ENCODE measurements around the gene FHL2. TPM values are rescaled to one million over a fixed set of nuclear protein-coding genes. Genes with fewer than 3 reads are reported as not detected.

Gene FHL2
- total and polyA plus RNA-seq, 2 experiments from 2014 or later = 612 to 1,288 TPM

- Histone ChIP-seq H3K27ac (peak overlapping the region; percentile 65), H3K4me3 (no peak overlapping the region), H3K27me3 (no peaks in the 10 kb centered on the region), H3K36me3 (peaks cover 33% of the 10 kb centered on the region), H3K9me3 (ENCODE audit: low read depth) (no peaks in the 10 kb centered on the region), H3K4me1 (ENCODE audit: low read depth) (peaks cover 36% of the 10 kb centered on the region)
- no peak for DNase-seq (ENCODE audit: low read depth in 1 of 2, low spot score in 1 of 2)
- TF ChIP-seq CTCF (IDR thresholded peaks at IDR 0.05; ENCODE audit: low read depth, low read length) = no peak
Measured at GRCh38 chr2:105412584-105412983, 13.7 kb upstream of the FHL2 start.

GRCh38 chr2:105411720-105412407 is 13.0 kb upstream of the FHL2 start:
- Histone ChIP-seq H3K9me3 (ENCODE audit: low read depth) (no peaks in the 10 kb centered on the region), H3K4me1 (ENCODE audit: low read depth) (peaks cover 36% of the 10 kb centered on the region), H3K27me3 (no peaks in the 10 kb centered on the region), H3K4me3 (no peak overlapping the region), H3K27ac (no peak overlapping the region), H3K36me3 (peaks cover 33% of the 10 kb centered on the region)
- DNase-seq (ENCODE audit: low read depth in 1 of 2, low spot score in 1 of 2) = no peak
- TF ChIP-seq CTCF (IDR thresholded peaks at IDR 0.05; ENCODE audit: low read depth, low read length) = no peak

GRCh38 chr2:105410554-105410953 is 11.7 kb upstream of the FHL2 start:
- no peak for TF ChIP-seq CTCF (IDR thresholded peaks at IDR 0.05; ENCODE audit: low read depth, low read length)
- Histone ChIP-seq H3K4me3 (no peak overlapping the region), H3K27ac (peak overlapping the region; percentile 41), H3K4me1 (ENCODE audit: low read depth) (peaks cover 33% of the 10 kb centered on the region), H3K36me3 (peaks cover 33% of the 10 kb centered on the region), H3K27me3 (no peaks in the 10 kb centered on the region), H3K9me3 (ENCODE audit: low read depth) (no peaks in the 10 kb centered on the region)
- peak in 1 of 2 donors; percentile 76 for DNase-seq (ENCODE audit: low read depth in 1 of 2, low spot score in 1 of 2)

- Histone ChIP-seq H3K36me3 (peaks cover 37% of the 10 kb centered on the region), H3K4me3 (no peak overlapping the region), H3K27ac (peak overlapping the region; percentile 41), H3K4me1 (ENCODE audit: low read depth) (peaks cover 29% of the 10 kb centered on the region), H3K27me3 (no peaks in the 10 kb centered on the region), H3K9me3 (ENCODE audit: low read depth) (no peaks in the 10 kb centered on the region)
- no peak for TF ChIP-seq CTCF (IDR thresholded peaks at IDR 0.05; ENCODE audit: low read depth, low read length)
- peak in 1 of 2 donors; percentile 96 for DNase-seq (ENCODE audit: low read depth in 1 of 2, low spot score in 1 of 2)
Measured at GRCh38 chr2:105409717-105410116, 10.9 kb upstream of the FHL2 start.

GRCh38 chr2:105407946-105408743 is 9.3 kb upstream of the FHL2 start:
- TF ChIP-seq CTCF (IDR thresholded peaks at IDR 0.05; ENCODE audit: low read depth, low read length) = no peak
- DNase-seq (ENCODE audit: low read depth in 1 of 2, low spot score in 1 of 2) = no peak
- Histone ChIP-seq H3K4me3 (no peak overlapping the region), H3K9me3 (ENCODE audit: low read depth) (no peaks in the 10 kb centered on the region), H3K36me3 (peaks cover 43% of the 10 kb centered on the region), H3K27ac (peak overlapping the region; percentile 41), H3K27me3 (no peaks in the 10 kb centered on the region), H3K4me1 (ENCODE audit: low read depth) (peaks cover 30% of the 10 kb centered on the region)
